IMR-90 (cell line): Measurements from ENCODE around the gene RALGAPA1. TPM values are rescaled to one million over a fixed set of nuclear protein-coding genes. Genes with fewer than 3 reads are reported as not detected.

Experiments used
- ATAC-seq: fragments of 200-7000 bp; cut with Tn5 transposase; 2 replicates; pipeline ENCODE4 v1.9.1; 2020; ENCODE audit warnings: low read depth, mild to moderate bottlenecking, moderate library complexity
- BruUV-seq: library from RNA; stranded (reverse); fragments of 400-500 nt; replicated peaks from 2 replicates; lab custom pipeline; 2021; lab: Mats Ljungman, UMichigan
- CTCF ChIA-PET: fragments of 300-600 bp; formaldehyde crosslinking; extraction: SDS; loops from one replicate; lab custom pipeline; 2021; ENCODE audit warnings: antibody characterized with exemption; lab: Yijun Ruan, JAX
- POLR2A ChIA-PET: fragments of 300-600 bp; sonication (Branson Sonifier 250); formaldehyde crosslinking; loops from one replicate; lab custom pipeline; 2022; ENCODE audit warnings: antibody characterized with exemption; ENCODE audit not compliant: unreplicated experiment; lab: Charles Lee
- DNase-seq: peaks from one replicate; pipeline ENCODE4 v3.0.0; 2013
- H2AFZ ChIP-seq: replicated peaks from 2 replicates; pipeline ENCODE3; 2013; ENCODE audit warnings: low read length, mild to moderate bottlenecking; ENCODE audit not compliant: poor library complexity
- H2AK5ac ChIP-seq: 2 replicates; pipeline ENCODE4 v1.6.1; 2013; ENCODE audit warnings: low read depth, low read length, inconsistent platforms
- H2AK9ac ChIP-seq: replicated peaks from 2 replicates; pipeline ENCODE3; 2013; ENCODE audit warnings: mild to moderate bottlenecking, low read depth, low read length, moderate library complexity; ENCODE audit not compliant: poor library complexity
- H2BK120ac ChIP-seq: 2 replicates; pipeline ENCODE4 v1.6.1; 2013; ENCODE audit warnings: low read depth, low read length, inconsistent platforms
- H2BK15ac ChIP-seq: 3 replicates; pipeline ENCODE4 v1.6.1; 2013; ENCODE audit warnings: low read depth, low read length, inconsistent platforms
- H2BK20ac ChIP-seq: 2 replicates; pipeline ENCODE4 v1.6.1; 2013; ENCODE audit warnings: low read depth, mild to moderate bottlenecking, inconsistent platforms, low read length, moderate library complexity
- H2BK5ac ChIP-seq: 2 replicates; pipeline ENCODE4 v1.6.1; 2013; ENCODE audit warnings: mild to moderate bottlenecking, low read depth, low read length, inconsistent platforms; ENCODE audit not compliant: poor library complexity, severe bottlenecking
- H3K14ac ChIP-seq: replicated peaks from 2 replicates; pipeline ENCODE4 v1.6.1; 2013; ENCODE audit warnings: low read depth, low read length, inconsistent platforms
- H3K18ac ChIP-seq: 2 replicates; pipeline ENCODE4 v1.6.1; 2013; ENCODE audit warnings: low read depth, low read length, control low read depth
- H3K23ac ChIP-seq: 2 replicates; pipeline ENCODE4 v1.6.1; 2013; ENCODE audit warnings: low read depth, low read length, inconsistent platforms
- H3K27ac ChIP-seq: 2 replicates; pipeline ENCODE4 v1.5.1; 2013; ENCODE audit warnings: mild to moderate bottlenecking, control low read depth, low read length; ENCODE audit not compliant: insufficient read depth
- H3K27me3 ChIP-seq: 2 replicates; pipeline ENCODE4 v1.6.1; 2013; ENCODE audit warnings: low read length; ENCODE audit not compliant: control insufficient read depth, insufficient read depth
- H3K36me3 ChIP-seq: 2 replicates; pipeline ENCODE4 v1.6.1; 2013; ENCODE audit warnings: low read length, mixed read lengths; ENCODE audit not compliant: control insufficient read depth, insufficient read depth
- H3K4ac ChIP-seq: 2 replicates; pipeline ENCODE4 v1.6.1; 2013; ENCODE audit warnings: low read depth, low read length, inconsistent platforms
- H3K4me1 ChIP-seq: 2 replicates; pipeline ENCODE4 v1.6.1; 2013; ENCODE audit warnings: low read length, mixed read lengths; ENCODE audit not compliant: control insufficient read depth, insufficient read depth
- H3K4me2 ChIP-seq: 2 replicates; pipeline ENCODE4 v1.6.1; 2013; ENCODE audit warnings: low read depth, mild to moderate bottlenecking, control low read depth, low read length, moderate library complexity
- H3K4me3 ChIP-seq: 2 replicates; pipeline ENCODE4 v1.5.1; 2013; ENCODE audit warnings: low read depth, mild to moderate bottlenecking, control low read depth, low read length, moderate library complexity; ENCODE audit not compliant: insufficient read depth
- H3K56ac ChIP-seq: 2 replicates; pipeline ENCODE4 v1.6.1; 2013; ENCODE audit warnings: low read length, inconsistent platforms; ENCODE audit not compliant: insufficient read depth; ENCODE audit errors: extremely low read depth
- H3K79me1 ChIP-seq, 2 experiments: 2 replicates each; pipeline ENCODE4 v1.6.1; 2013; ENCODE audit warnings: low read length in 2 of 2, inconsistent platforms in 1 of 2, low read depth in 1 of 2
- H3K9ac ChIP-seq: 2 replicates; pipeline ENCODE4 v1.6.1; 2013; ENCODE audit warnings: low read depth, low read length, control low read depth
- H3K9me1 ChIP-seq: 2 replicates; pipeline ENCODE4 v1.6.1; 2013; ENCODE audit warnings: low read length, inconsistent platforms; ENCODE audit not compliant: insufficient read depth
- H3K9me3 ChIP-seq: 2 replicates; pipeline ENCODE4 v1.6.1; 2013; ENCODE audit warnings: low read length; ENCODE audit not compliant: control insufficient read depth, insufficient read depth
- H4K20me1 ChIP-seq: 2 replicates; pipeline ENCODE4 v1.6.1; 2013; ENCODE audit warnings: low read length, inconsistent platforms; ENCODE audit not compliant: insufficient read depth
- H4K5ac ChIP-seq: 2 replicates; pipeline ENCODE4 v1.6.1; 2013; ENCODE audit warnings: mild to moderate bottlenecking, low read depth, low read length, control low read depth
- H4K8ac ChIP-seq, 2 experiments: 2 replicates each; pipeline ENCODE4 v1.6.1; 2013; ENCODE audit warnings: low read depth in 2 of 2, low read length in 2 of 2, control low read depth in 1 of 2, inconsistent platforms in 1 of 2
- H4K91ac ChIP-seq: 2 replicates; pipeline ENCODE4 v1.6.1; 2013; ENCODE audit warnings: low read depth, low read length, inconsistent platforms; ENCODE audit not compliant: insufficient read depth
- BHLHE40 ChIP-seq: fragments of 150-350 bp; IDR thresholded peaks from 2 replicates; pipeline ENCODE4 v1.6.1; 2016; ENCODE audit warnings: mild to moderate bottlenecking, low read depth, low read length
- CEBPB ChIP-seq: IDR thresholded peaks from 2 replicates; pipeline ENCODE4 v1.6.1; 2012; ENCODE audit warnings: low read depth, low read length, improper control_type of control experiment
- CHD1 ChIP-seq: IDR thresholded peaks from 2 replicates; pipeline ENCODE4 v1.6.1; 2012; ENCODE audit warnings: low read depth, low read length, improper control_type of control experiment
- CTCF ChIP-seq: conservative IDR thresholded peaks from 2 replicates; pipeline ENCODE4 v1.5.1; 2012; ENCODE audit warnings: mild to moderate bottlenecking, low read depth, low read length, improper control_type of control experiment
- ELK1 ChIP-seq: fragments of 150-350 bp; IDR thresholded peaks from 2 replicates; pipeline ENCODE4 v1.6.1; 2016; ENCODE audit warnings: low read depth, mild to moderate bottlenecking, low read length, moderate library complexity, borderline replicate concordance
- FOS ChIP-seq: fragments of 150-350 bp; IDR thresholded peaks from 2 replicates; pipeline ENCODE4 v1.6.1; 2016; ENCODE audit warnings: low read depth, low read length
- MAFK ChIP-seq: IDR thresholded peaks from 2 replicates; pipeline ENCODE4 v1.6.1; 2012; ENCODE audit warnings: low read depth, low read length, improper control_type of control experiment
- MAZ ChIP-seq: IDR thresholded peaks from 2 replicates; pipeline ENCODE4 v1.6.1; 2012; ENCODE audit warnings: low read depth, mild to moderate bottlenecking, low read length, improper control_type of control experiment, moderate library complexity, borderline replicate concordance
- MXI1 ChIP-seq: IDR thresholded peaks from 2 replicates; pipeline ENCODE4 v1.6.1; 2012; ENCODE audit warnings: low read depth, mild to moderate bottlenecking, low read length, moderate library complexity, borderline replicate concordance
- NFE2L2 ChIP-seq: fragments of 150-350 bp; IDR thresholded peaks from 2 replicates; pipeline ENCODE4 v1.6.1; 2016; ENCODE audit warnings: low read depth, mild to moderate bottlenecking, low read length
- POLR2A ChIP-seq: IDR thresholded peaks from 2 replicates; pipeline ENCODE4 v1.6.1; 2012; ENCODE audit warnings: mild to moderate bottlenecking, low read depth, low read length
- RAD21 ChIP-seq: IDR thresholded peaks from 2 replicates; pipeline ENCODE4 v1.6.1; 2012; ENCODE audit warnings: low read length, improper control_type of control experiment
- RCOR1 ChIP-seq: IDR thresholded peaks from 2 replicates; pipeline ENCODE4 v1.6.1; 2012; ENCODE audit warnings: mild to moderate bottlenecking, low read length, improper control_type of control experiment; ENCODE audit not compliant: insufficient replicate concordance
- RFX5 ChIP-seq: IDR thresholded peaks from 2 replicates; pipeline ENCODE4 v1.8.0; 2012; ENCODE audit warnings: low read depth, mild to moderate bottlenecking, low read length, moderate library complexity
- SMC3 ChIP-seq: fragments of 150-350 bp; IDR thresholded peaks from 2 replicates; pipeline ENCODE4 v1.6.1; 2016; ENCODE audit warnings: low read depth, mild to moderate bottlenecking, antibody characterized with exemption, low read length, moderate library complexity
- USF2 ChIP-seq: fragments of 150-350 bp; IDR thresholded peaks from 2 replicates; pipeline ENCODE4 v1.6.1; 2017; ENCODE audit warnings: mild to moderate bottlenecking, antibody characterized with exemption, low read length, low read depth
- WGBS, 2 experiments: methylation state at CpG; one replicate each; pipeline versions ENCODE4 v1.1.5 to v1.1.7; 2013; ENCODE audit warnings: missing lambda C conversion rate in 2 of 2; ENCODE audit not compliant: insufficient read length in 1 of 2; ENCODE audit errors: extremely low coverage in 2 of 2; 5-methylcytosine and 5-hydroxymethylcytosine counted together
- dilution Hi-C: fragments of 300-500 bp; cut with HindIII; formaldehyde crosslinking; loops from one replicate; pipeline ENCODE4 v1.14.3; 2018; ENCODE audit warnings: low sequenced_read_pairs; ENCODE audit not compliant: unreplicated experiment
- in situ Hi-C: fragments of 300-500 bp; cut with MboI; formaldehyde crosslinking; loops from 3 replicates; pipeline ENCODE4 v1.14.3; 2019; ENCODE audit warnings: low sequenced_read_pairs, inconsistent platforms, mixed read lengths
- intact Hi-C: fragments of 100-400 bp; cut with micrococcal nuclease; formaldehyde crosslinking; loops from 2 replicates; pipeline ENCODE4 v1.10.0; 2022
- polyA plus RNA-seq, 3 experiments: library from polyadenylated mRNA; depleted of rRNA; stranded (reverse); fragments of >200 nt; gene quantifications; 2 replicates each; pipeline ENCODE4 v1.2.3, GENCODE V29; 2012; ENCODE audit warnings: low replicate concordance in 1 of 3
- total RNA-seq: library from RNA; depleted of rRNA; stranded (reverse); fragments of >200 nt; gene quantifications from 2 replicates; pipeline ENCODE4 v1.2.3, GENCODE V29; 2012

Gene RALGAPA1
- total and polyA plus RNA-seq, 2 of the 4 experiments (the other 2 are of a cell fraction): 5.1 to 25.6 TPM

GRCh38 chr14:35742032-35742371 lies 67.1 kb downstream of the RALGAPA1 start:
- no peak overlapping the region for H3K56ac ChIP-seq
- H2BK20ac ChIP-seq: no peak overlapping the region
- no peak overlapping the region for H3K18ac ChIP-seq
- H3K27me3 ChIP-seq: no peaks in the 10 kb centered on the region
- DNase-seq (no peak), ATAC-seq (no peak)
- no CpG with 5 or more reads among the region's 1 CpG for WGBS, 2 experiments
- no peak overlapping the region for H3K4ac ChIP-seq
- H2BK120ac ChIP-seq: no peak overlapping the region
- H3K4me1 ChIP-seq: 0 out of 2 replicates have a peak, but pooled peaks cover 2% of the 10 kb centered on the region
- H3K9me3 ChIP-seq: no peaks in the 10 kb centered on the region
- no peak overlapping the region for H3K4me2 ChIP-seq
- no peak overlapping the region for H2AK9ac ChIP-seq
- H4K8ac ChIP-seq: no peak overlapping the region
- dilution Hi-C loops: no loop called here
- in situ Hi-C loops: no loop called here
- no peak overlapping the region for H2BK15ac ChIP-seq
- TF ChIP-seq MAZ: no peak
- TF ChIP-seq NFE2L2: no peak
- no peak for TF ChIP-seq BHLHE40
- no peak for TF ChIP-seq POLR2A
- no peak for TF ChIP-seq RCOR1
- TF ChIP-seq CTCF: no peak
- TF ChIP-seq USF2: no peak
- TF ChIP-seq CEBPB: no peak
- TF ChIP-seq FOS: no peak
- TF ChIP-seq SMC3: no peak
- no peak for TF ChIP-seq MXI1
- TF ChIP-seq CHD1: no peak
- TF ChIP-seq ELK1: no peak
- TF ChIP-seq RFX5: no peak
- no peak for TF ChIP-seq RAD21
- TF ChIP-seq MAFK: no peak
- H3K79me1 ChIP-seq: no peaks in the 10 kb centered on the region; a peak in 1 of 4 replicates
- H3K4me3 ChIP-seq: no peak overlapping the region
- no TSS peak for BruUV-seq
- H4K5ac ChIP-seq: no peak overlapping the region
- intact Hi-C loops: no loop called here
- ChIA-PET POLR2A (no interaction called here), CTCF (no interaction called here)
- H3K9ac ChIP-seq: no peak overlapping the region
- no peaks in the 10 kb centered on the region; the same call in 1 of the 2 replicates for H4K20me1 ChIP-seq
- no peak overlapping the region for H3K23ac ChIP-seq
- no peak overlapping the region for H2AK5ac ChIP-seq
- 0 out of 2 replicates have a peak, but pooled peaks cover 7% of the 10 kb centered on the region for H3K9me1 ChIP-seq
- H3K27ac ChIP-seq: no peak overlapping the region
- no peak overlapping the region for H2BK5ac ChIP-seq
- no peak overlapping the region for H3K14ac ChIP-seq
- no peak overlapping the region for H4K91ac ChIP-seq
- no peak overlapping the region for H2AFZ ChIP-seq
- peaks cover 6% of the 10 kb centered on the region; the same call in 1 of the 2 replicates for H3K36me3 ChIP-seq
